GM21786 (cell line): Measurements from ENCODE around the gene ACKR3.

ENCODE experiments used
- ATAC-seq: cut with Tn5 transposase; IDR thresholded peaks from one replicate; pipeline ENCODE4 v1.9.1; 2021; ENCODE audit not compliant: unreplicated experiment

ACKR3 gene

DNA sequence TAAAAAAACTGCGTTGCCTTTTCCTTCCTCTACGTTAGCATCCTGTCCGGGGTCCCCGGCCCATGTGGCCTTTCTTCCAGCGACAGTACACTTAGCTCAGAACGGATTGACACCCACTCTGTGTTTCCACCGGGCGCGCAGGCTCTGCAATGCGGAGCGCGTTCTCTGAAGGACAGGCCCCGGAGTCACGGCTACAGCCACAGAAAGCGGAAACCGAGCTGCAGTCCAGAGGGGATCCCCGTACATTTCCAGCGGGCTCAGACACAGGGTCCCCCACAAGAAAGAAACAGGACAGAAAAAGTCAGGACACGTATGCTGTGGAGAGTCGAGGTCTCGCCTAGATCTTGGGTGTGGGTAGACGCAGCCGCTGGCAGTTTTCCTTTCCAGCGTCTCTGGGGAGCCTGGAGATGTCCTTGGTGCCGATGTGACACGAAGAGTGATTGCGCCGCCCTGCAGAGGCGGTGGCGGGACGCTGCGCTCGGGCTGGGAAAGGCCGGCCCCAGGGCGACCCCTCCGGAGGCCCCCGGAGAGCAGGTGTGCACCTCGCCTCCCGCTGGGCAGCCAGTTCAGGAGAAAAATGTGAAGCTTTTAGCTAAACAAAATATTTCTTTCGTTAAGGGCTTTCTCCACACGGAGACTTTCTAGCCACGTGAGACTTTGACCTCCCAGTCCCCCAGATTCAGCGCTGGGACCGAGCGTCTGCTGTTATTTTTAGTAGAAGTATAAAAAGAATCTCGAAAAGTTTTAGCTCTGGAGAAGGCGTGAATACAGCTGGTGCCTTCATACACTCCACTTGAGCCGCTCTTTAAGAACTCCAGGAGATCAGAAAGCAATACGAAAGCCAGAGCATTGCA lies 1.3 kb upstream of the ACKR3 start:
- peak; percentile 35 for ATAC-seq

DNA sequence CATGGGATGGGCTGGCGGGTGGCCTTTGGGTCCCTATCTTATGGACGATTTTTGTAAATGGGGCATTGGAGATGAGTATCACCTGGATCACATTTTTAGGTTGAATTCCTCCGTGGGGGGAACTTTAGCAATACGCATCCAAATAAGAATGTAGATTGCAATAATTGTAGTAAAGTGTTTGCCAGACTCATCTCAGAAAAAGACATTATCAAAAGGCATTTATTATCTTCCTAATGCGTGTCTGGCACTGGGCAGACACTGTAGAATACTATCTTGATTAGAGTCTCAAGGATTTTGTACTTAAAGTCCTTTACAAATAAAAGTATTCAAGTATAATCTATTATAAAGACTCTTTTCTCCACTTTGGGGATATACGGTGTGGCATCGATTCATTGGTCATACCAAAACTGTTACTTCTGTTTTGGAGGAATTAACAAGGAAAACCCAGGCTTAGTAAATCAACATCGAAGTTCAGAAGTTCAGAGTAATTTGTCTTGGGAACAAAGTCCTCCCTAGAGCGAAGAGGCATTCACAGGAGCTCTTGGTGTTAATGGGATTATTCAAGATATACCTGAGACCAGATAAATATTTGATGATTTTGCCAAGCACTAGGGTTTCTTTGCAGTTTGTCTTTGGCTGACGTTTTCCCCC lies 578 bp upstream of the ACKR3 start:
- ATAC-seq, result no peak

DNA sequence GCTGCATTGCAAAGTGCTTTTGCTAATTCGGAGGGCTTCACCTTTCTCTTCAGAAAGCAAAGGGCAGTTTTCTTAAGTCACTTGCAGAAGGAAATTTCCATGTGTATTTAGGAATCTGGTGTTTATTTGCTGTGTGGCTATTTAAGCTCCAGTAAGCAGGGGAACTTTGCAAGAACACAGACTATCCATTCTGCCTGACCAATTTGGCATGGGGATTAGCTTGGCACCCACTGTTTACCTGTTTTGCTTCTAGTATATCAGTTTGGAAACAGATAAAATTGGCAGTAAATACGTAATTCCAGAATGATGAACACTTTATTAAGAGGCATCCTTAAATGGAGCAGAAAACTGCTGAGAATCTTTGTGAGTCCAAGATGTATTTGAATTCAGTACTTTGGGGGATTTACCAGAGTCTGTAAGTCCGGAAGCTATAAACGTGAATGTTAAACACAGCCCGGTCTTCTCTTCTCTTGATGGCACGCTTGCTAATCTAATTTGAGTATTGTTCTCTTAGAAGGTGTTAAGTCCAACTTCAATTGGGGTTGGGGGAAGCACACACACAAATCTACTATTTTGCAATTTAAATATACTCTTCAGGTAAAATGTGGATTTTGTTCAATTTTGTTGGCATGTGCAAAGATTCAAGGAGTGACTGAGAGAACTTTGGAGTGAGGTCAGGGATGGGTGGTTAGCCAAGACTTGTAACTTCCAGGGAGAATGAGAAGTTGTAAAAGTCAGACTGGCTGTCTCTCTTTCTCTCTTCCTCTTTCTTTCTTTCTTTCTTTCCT lies 650 bp downstream of the ACKR3 start:
- no peak for ATAC-seq

GRCh38 chr2:236571145-236571544 lies 1.5 kb downstream of the ACKR3 start:
- ATAC-seq, result no peak

DNA sequence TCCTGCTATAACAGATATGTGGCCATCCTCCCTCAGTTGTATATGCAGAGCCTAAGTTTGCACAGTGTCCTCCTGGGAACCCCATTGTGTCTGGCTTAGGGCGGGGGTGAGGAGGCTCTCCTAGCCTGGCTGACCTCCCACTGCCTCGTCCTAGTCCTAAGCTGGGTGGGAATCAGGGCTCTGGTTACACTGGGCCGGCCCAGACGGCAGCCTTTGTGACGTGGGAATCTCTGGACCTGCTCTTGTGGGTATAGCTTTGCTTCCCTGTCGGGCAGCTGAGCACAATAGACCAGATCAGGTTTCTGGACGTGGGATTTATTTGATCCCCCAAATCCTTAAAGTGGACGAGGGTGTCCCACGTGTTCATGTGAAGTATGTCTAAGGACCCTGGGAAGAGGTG lies 2.9 kb downstream of the ACKR3 start:
- ATAC-seq, result no peak

GRCh38 chr2:236573066-236573929 lies 3.7 kb downstream of the ACKR3 start:
- ATAC-seq, result no peak

- no peak for ATAC-seq
Measured at GRCh38 chr2:236574000-236574399, 4.4 kb downstream of the ACKR3 start.

- ATAC-seq, result no peak
Measured at GRCh38 chr2:236574424-236575145, 5.0 kb downstream of the ACKR3 start.

GRCh38 chr2:236575510-236575909 lies 5.9 kb downstream of the ACKR3 start:
- ATAC-seq, result no peak

DNA sequence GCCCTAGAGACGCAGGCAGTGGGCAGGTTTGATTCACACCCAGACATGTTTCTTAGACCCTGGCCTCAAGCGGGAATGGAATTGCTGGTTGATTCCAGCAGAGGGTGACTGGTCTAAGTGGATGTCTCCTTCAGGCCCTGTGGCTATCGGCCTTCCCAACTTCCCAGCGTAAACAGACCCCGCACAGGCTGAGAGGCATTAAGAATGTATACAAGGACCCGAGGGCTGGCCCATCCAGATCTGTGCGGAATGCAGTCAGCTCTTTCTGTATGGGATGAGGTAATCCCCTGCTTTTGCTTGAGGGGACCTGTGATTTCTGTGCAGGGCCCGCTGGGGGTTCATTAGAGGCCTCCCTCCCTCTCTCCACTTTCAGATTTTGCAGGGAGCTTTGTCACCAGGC lies 6.5 kb downstream of the ACKR3 start:
- no peak for ATAC-seq

DNA sequence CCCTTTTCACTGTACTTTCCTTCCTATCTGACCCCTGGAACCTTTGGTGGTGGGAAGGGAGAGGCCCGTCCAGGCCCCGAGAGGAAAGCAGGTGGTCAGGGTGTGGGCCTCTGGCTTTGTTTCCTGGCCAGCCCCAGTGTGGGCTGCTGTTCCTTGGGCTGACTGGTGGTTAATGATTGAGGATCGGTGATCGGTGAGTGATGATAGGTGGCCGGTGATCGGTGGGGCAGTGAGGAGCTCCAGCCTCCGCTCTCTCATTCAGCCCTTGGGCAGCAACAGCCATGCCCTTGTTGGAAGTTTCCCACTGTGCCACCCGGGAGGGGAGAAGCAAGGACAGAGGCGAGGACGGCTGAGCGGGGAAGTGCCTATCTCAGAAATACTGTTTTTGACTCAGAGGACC lies 7.3 kb downstream of the ACKR3 start:
- no peak for ATAC-seq

DNA sequence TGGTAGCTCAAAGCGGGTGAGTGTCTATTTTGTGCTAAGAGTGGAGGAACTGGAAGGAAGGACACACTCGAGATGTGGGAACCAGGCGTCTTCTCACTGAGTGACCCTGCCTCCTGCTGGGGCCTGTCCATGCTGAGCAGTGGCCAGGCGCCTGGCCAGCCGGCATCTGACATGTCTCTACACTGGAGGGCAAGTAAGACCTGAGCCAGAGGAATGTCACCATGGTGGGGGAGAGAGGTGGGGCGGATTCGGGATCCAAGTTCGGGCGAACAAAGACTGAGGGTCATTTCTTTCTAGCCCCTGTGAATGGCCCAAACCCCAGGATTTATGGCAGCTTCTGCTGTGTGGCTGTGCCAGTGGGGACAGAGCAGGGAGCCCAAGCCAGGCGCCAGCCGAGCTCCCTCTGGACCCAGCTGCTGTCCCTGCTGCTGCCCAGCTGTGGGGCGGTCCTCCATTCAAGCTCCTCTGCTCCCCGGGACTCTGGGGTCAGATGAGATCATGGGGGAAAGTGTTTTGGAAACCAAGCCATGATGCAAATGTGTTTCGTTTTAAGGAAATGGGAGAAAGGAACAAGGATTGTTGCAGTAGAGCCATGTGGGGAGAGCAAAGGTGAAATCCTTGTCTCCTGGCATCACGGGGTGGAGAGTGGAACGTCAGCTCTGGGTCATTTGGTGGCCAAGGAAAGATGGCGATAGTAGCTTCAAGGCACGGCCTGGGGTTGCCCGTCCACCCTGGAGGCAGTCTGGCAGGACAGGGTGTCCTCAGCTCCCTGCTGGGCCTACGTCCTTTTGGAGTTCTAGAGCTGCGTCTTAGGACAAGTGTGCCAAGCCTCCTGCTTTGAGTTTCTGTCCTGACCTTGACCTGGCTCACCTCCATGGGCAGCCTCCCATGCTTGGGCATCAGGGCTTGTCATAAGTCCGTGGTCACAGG lies 8.1 kb downstream of the ACKR3 start:
- ATAC-seq, result no peak

DNA sequence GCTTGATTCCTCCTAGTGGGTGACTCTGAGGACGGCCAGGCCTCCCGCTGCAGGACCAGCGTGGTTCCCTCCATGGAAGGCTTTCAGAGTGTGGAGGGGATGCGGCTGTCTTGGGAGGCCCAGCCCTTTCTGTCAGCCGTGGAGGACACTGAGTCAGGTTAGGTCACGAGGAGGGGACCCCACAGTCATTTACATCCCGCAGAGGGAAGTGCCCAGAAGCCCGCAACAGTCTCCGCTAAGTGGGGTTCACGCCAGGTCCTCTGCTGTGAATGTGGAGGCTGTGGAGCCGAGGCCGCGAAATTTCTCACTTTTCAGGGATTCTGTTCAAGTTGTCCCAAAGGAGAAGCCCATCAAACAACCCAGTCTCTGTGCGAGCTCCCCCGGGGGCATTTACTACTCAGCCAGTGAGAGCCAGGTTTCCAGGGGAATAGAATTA lies 8.8 kb downstream of the ACKR3 start:
- no peak for ATAC-seq

- no peak for ATAC-seq
Measured at GRCh38 chr2:236579048-236579745, 9.6 kb downstream of the ACKR3 start.

DNA sequence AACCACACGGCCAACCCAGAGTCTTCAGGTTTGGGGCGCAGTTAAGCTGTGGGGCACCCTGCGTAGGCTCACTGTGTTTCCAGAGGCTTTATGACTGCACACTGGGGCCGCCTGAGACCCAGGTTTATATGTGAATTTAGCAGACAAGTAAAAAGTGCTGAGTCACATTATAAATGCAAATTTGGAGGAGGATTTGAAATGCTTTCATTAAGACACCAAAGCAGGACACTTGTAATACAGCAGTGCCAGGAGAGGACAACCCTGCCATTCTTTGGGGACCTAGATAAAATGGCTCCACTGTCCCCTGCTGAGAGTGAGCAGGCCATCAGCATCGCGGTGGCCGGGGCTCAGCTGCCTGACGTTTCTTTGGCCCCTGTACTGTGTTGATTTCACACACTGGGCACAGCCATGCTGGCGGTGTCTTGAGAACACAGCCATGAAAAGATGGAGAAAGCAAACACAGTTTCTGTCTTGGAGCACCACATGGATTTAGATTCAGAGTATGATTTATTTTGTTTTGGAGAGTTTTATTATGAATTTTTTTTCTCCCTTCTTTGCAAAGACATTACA lies 10.2 kb downstream of the ACKR3 start:
- ATAC-seq, result no peak

DNA sequence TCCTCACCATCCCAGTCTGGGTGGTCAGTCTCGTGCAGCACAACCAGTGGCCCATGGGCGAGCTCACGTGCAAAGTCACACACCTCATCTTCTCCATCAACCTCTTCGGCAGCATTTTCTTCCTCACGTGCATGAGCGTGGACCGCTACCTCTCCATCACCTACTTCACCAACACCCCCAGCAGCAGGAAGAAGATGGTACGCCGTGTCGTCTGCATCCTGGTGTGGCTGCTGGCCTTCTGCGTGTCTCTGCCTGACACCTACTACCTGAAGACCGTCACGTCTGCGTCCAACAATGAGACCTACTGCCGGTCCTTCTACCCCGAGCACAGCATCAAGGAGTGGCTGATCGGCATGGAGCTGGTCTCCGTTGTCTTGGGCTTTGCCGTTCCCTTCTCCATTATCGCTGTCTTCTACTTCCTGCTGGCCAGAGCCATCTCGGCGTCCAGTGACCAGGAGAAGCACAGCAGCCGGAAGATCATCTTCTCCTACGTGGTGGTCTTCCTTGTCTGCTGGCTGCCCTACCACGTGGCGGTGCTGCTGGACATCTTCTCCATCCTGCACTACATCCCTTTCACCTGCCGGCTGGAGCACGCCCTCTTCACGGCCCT lies 11.2 kb downstream of the ACKR3 start:
- ATAC-seq, result no peak

DNA sequence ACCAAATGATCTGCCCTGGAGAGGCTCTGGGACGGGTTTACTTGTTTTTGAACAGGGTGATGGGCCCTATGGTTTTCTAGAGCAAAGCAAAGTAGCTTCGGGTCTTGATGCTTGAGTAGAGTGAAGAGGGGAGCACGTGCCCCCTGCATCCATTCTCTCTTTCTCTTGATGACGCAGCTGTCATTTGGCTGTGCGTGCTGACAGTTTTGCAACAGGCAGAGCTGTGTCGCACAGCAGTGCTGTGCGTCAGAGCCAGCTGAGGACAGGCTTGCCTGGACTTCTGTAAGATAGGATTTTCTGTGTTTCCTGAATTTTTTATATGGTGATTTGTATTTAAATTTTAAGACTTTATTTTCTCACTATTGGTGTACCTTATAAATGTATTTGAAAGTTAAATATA lies 11.9 kb downstream of the ACKR3 start:
- ATAC-seq, result no peak

- ATAC-seq, result peak; percentile 62
Measured at GRCh38 chr2:236582968-236583367, 13.3 kb downstream of the ACKR3 start.
